ENCODE results near the gene TMEM214. TPM values are rescaled to one million over a fixed set of nuclear protein-coding genes. Genes with fewer than 3 reads are reported as not detected.

TMEM214 gene, protein sequence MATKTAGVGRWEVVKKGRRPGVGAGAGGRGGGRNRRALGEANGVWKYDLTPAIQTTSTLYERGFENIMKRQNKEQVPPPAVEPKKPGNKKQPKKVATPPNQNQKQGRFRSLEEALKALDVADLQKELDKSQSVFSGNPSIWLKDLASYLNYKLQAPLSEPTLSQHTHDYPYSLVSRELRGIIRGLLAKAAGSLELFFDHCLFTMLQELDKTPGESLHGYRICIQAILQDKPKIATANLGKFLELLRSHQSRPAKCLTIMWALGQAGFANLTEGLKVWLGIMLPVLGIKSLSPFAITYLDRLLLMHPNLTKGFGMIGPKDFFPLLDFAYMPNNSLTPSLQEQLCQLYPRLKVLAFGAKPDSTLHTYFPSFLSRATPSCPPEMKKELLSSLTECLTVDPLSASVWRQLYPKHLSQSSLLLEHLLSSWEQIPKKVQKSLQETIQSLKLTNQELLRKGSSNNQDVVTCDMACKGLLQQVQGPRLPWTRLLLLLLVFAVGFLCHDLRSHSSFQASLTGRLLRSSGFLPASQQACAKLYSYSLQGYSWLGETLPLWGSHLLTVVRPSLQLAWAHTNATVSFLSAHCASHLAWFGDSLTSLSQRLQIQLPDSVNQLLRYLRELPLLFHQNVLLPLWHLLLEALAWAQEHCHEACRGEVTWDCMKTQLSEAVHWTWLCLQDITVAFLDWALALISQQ
- 10 to 100 TPM; 42.4 to 47.3 TPM for total RNA-seq
- total RNA-seq, result 23.0 to 43.3 reads per million in 2 donors

DNA sequence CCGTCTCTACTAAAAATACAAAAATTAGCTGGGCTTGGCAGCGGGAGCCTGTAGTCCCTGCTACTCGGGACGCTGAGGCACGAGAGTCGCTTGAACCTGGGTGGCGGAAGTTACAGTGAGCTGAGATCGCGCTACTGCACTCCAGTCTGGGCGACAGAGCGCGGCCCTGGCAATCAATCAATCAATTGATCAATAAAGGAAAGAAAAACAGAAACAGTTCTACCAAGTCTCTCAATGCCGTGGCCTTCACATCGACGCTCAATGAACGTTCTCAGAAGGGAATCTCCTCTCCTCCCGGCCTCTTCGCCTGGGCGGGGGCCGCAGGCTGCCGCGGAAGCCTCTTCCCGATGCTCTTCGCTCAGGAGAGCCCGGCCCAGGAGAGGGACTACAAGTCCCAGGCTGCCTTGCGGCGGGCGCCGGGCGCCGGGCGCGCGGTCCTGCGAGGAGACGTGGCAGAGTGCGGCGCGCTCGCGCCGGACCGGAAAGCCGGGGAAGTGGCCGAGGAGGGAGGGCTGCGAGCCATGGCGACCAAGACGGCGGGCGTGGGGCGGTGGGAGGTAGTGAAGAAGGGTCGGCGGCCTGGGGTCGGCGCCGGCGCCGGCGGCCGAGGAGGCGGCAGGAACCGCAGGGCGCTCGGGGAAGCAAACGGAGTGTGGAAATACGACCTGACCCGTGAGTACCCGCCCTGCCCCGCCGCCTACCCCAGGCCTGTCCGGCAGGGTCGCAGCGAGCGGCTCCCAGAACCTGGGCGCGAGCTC is at the start of gene TMEM214:
Gene TMEM214, plus strand, starts transcription at position 471 of the 758 bp plus-strand sequence. Its CDS starts 51 bp downstream, at position 522.
- Mint-ChIP-seq H3K4me1 (peaks cover 39% of the 10 kb centered on the region), H3K27me3 (no peaks in the 10 kb centered on the region), H3K36me3 (ENCODE audit: low read depth) (no peaks in the 10 kb centered on the region), H3K4me3 (peak within 1 kb of the TSS; percentile 96), H3K27ac (peak within 1 kb of the TSS; percentile 88)
- H3K9me3 ChIP-seq (ENCODE audit: control insufficient read depth, low read length, poor library complexity, severe bottlenecking), result no peaks in the 10 kb centered on the region
- peak; percentile 62 to 72 (median 68) for DNase-seq
- peak; percentile 98 for ATAC-seq

DNA sequence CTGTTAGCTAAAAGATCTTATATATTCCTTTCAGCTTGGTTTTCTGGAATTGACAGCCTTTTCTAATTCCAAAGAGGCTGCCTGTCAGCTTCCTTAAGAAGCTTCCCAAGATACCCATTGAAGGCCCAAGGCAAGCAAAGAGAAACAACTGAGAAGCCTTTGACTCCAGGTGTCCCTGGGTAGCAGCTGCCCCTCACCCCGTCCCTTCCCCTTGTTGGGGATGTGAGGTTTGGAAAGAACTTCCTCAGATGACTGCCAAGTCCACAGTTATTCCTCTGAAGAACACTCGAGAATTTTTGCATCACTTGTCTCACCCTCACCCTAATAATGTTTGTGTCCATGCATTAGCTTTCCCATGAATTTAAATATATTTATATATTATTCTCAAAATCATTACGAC is 49.0 kb upstream of the TMEM214 start:
- H3K27me3 Mint-ChIP-seq, result peaks cover 13% of the 10 kb centered on the region

DNA sequence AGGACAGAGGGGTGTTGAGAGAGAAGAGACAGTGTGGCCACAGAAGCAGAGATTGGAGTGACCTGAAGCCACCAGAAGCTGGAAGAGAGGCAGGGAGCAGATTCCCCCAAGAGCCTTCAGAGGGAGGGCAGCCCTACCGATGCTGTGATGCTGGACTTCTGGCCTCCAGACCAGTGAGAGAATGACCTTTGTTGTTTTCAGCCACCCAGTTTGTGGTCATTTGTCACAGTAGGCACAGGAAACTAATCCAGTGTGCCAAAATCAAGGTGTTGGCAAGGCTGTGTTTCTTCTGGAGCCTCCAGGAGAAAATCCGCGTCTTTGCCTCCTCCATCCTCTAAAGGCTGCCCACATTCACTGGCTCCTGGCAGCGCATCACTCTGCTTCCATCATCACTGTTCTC is 47.0 kb upstream of the TMEM214 start:
- ATAC-seq (no peak), DNase-seq (no peak)
- Mint-ChIP-seq H3K27me3 (peaks cover 7% of the 10 kb centered on the region), H3K36me3 (ENCODE audit: low read depth) (peaks cover 4% of the 10 kb centered on the region), H3K4me1 (peaks cover 8% of the 10 kb centered on the region), H3K4me3 (no peak overlapping the region), H3K27ac (no peak overlapping the region)
- H3K9me3 ChIP-seq (ENCODE audit: control insufficient read depth, low read length, poor library complexity, severe bottlenecking), result no peaks in the 10 kb centered on the region

More for the DNA sequence above, 49.0 kb upstream of the TMEM214 start:
- ATAC-seq, result no peak
- H3K4me1 Mint-ChIP-seq, result peaks cover 7% of the 10 kb centered on the region
- DNase-seq, result no peak
- no peak overlapping the region for H3K4me3 Mint-ChIP-seq
- H3K27ac Mint-ChIP-seq, result no peak overlapping the region
- peaks cover 4% of the 10 kb centered on the region for H3K36me3 Mint-ChIP-seq (ENCODE audit: low read depth)
- H3K9me3 ChIP-seq (ENCODE audit: control insufficient read depth, low read length, poor library complexity, severe bottlenecking), result no peaks in the 10 kb centered on the region

DNA sequence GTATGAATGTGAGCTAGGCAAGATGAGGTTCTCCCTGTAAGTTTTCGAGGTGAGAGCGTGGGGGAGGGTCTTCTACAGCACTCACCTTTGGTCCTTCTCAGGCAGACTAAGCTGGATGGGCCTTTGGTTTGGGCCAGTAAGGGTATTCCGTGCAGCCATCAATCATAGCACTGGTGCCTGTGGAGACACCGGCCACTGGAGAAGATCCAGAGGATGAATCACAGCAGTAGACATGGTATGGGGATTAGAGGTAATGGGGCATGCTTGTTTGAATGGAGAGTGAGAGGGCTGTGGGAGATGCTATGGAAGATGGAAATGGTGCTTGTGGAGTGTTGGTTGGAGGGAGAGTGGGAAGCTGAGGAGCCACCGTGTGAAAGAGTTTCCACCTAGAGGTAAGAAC is 46.2 kb upstream of the TMEM214 start:
- Mint-ChIP-seq H3K27me3 (peaks cover 7% of the 10 kb centered on the region), H3K27ac (no peak overlapping the region), H3K4me3 (no peak overlapping the region), H3K4me1 (peaks cover 6% of the 10 kb centered on the region), H3K36me3 (ENCODE audit: low read depth) (peaks cover 2% of the 10 kb centered on the region)
- DNase-seq (no peak), ATAC-seq (no peak)
- no peaks in the 10 kb centered on the region for H3K9me3 ChIP-seq (ENCODE audit: control insufficient read depth, low read length, poor library complexity, severe bottlenecking)

DNA sequence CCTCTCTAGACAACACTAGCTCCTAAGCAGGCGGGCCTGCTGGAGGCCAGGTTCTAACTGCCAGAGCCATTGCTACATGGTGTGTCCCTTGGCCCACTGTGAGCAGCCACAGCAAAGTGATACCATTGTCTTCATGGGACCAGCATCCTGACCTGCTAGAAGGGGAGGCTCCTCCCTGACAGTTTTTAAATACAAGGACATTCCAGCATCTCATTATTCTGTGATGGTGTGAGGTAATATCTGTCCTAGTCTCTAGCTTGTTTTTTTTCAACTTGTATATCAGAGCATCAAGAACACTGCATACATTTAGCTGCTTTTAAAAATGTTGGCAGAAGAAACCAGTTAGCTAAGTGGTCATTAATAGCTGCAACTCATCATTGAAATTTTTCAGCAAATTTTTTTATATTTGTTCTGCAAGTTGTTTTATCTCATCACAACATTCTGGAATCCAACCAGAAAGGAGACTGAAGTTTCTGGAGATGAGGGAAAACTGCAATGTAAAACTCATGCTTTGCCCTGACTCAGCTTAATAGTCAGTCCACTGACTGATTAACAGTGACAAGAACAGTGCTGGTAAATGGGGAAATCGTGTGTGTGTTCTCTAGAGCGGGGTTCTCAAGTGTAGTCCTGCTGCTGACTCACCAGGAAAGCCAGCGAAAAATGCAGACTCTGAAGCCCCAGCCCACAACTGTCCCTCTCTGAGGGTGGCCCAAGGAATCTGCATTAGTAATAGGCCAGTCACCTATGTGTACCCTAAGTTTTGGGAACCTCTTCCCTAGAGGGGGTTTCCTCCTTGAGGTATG is 44.5 kb upstream of the TMEM214 start:
- peaks cover 7% of the 10 kb centered on the region for H3K27me3 Mint-ChIP-seq
- DNase-seq (no peak), ATAC-seq (no peak)
- no peaks in the 10 kb centered on the region for H3K9me3 ChIP-seq (ENCODE audit: control insufficient read depth, low read length, poor library complexity, severe bottlenecking)
- H3K4me1 Mint-ChIP-seq, result peaks cover 4% of the 10 kb centered on the region
- no peak overlapping the region for H3K27ac Mint-ChIP-seq
- no peak overlapping the region for H3K4me3 Mint-ChIP-seq
- peaks cover 4% of the 10 kb centered on the region for H3K36me3 Mint-ChIP-seq (ENCODE audit: low read depth)

DNA sequence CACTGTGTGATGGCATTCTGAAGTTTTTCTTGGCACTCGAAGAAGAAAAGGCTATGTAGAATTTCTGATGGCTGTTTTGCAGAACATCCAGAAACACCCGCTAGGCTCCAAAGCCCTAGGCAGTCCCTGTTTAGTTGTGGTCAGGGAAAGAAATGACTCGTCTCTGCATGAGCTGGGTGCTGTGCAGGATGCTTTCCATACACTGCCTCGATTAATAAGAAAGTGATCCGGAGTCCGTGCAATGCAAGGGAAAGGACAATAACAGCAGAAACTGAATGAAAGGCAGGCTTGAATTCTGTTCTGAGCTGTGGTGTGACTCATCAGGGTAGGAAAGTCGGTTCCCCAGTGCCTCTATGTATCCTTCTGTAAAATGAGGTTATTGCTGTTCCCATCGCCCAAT is 43.6 kb upstream of the TMEM214 start:
- no peak for DNase-seq
- no peak for ATAC-seq
- no peak overlapping the region for H3K27ac Mint-ChIP-seq
- peaks cover 4% of the 10 kb centered on the region for H3K4me1 Mint-ChIP-seq
- H3K27me3 Mint-ChIP-seq, result peaks cover 7% of the 10 kb centered on the region
- peak overlapping the region; percentile 47 for H3K4me3 Mint-ChIP-seq
- no peaks in the 10 kb centered on the region for H3K9me3 ChIP-seq (ENCODE audit: control insufficient read depth, low read length, poor library complexity, severe bottlenecking)
- H3K36me3 Mint-ChIP-seq (ENCODE audit: low read depth), result peaks cover 4% of the 10 kb centered on the region

DNA sequence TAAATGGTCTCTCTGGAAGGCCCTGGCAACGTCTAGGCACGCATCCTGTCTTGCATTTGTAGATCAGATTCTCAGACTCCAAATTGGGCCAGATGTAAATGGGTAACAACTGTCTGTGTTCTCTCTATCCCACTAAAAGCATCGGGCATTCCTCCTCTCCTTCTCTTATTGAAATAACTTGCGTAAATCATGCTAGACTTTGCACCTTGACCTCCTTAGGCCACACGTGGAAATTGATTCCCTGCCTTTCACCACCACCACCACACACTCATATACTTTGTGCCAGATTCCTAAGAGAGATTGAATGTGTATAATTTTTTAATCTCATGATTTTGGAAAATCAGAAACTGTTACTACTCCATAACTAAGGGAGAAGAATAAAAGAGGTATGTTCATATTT is 41.0 kb upstream of the TMEM214 start:
- Mint-ChIP-seq H3K4me1 (peaks cover 2% of the 10 kb centered on the region), H3K36me3 (ENCODE audit: low read depth) (peaks cover 2% of the 10 kb centered on the region), H3K27ac (no peak overlapping the region), H3K27me3 (no peaks in the 10 kb centered on the region), H3K4me3 (no peak overlapping the region)
- ATAC-seq, result no peak
- no peaks in the 10 kb centered on the region for H3K9me3 ChIP-seq (ENCODE audit: control insufficient read depth, low read length, poor library complexity, severe bottlenecking)
- no peak for DNase-seq

DNA sequence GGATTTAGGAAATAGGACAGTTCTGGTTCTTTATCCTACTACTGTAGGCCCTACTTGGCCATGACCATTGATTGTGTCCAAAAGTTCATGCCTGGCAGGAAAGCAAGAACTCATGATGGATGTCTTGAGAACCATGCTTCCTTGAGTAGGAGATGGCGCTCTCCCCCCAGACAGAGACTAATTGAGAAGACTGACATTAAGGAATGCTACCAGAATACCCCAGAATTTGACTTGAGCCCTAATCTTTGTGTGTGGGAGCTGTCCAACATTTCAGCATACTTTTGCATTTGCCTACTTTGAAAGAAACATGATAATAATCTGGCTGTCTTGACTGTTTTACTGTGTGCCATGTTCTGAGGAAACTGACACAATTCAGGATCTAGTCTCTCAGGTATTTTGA is 39.0 kb upstream of the TMEM214 start:
- peaks cover 2% of the 10 kb centered on the region for H3K4me1 Mint-ChIP-seq
- ATAC-seq, result no peak
- peaks cover 2% of the 10 kb centered on the region for H3K36me3 Mint-ChIP-seq (ENCODE audit: low read depth)

DNA sequence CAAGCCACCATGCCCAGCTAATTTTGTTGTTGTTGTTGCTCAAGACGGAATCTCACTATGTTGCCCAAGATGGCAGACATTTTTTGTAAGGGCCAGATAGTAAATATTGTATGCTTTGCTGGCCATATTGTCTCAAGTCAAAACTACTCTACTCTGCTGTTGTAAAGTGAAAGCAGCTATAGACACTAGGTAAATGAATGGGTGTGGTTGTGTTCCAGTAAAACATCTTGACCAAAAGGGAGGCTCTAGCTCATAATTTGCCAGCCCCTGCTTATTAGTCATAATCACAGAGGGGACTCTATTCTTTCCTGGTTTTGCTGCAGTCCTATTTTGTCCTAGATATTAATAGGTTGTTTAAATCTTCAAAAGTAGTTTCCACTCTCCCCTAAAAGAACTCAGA is 37.8 kb upstream of the TMEM214 start:
- no peak for ATAC-seq
- peaks cover 7% of the 10 kb centered on the region for H3K36me3 Mint-ChIP-seq (ENCODE audit: low read depth)
- no peaks in the 10 kb centered on the region for H3K27me3 Mint-ChIP-seq
- H3K4me3 Mint-ChIP-seq, result no peak overlapping the region
- no peaks in the 10 kb centered on the region for H3K9me3 ChIP-seq (ENCODE audit: control insufficient read depth, low read length, poor library complexity, severe bottlenecking)
- peaks cover 2% of the 10 kb centered on the region for H3K4me1 Mint-ChIP-seq
- H3K27ac Mint-ChIP-seq, result no peak overlapping the region
- no peak for DNase-seq

More for the DNA sequence above, 39.0 kb upstream of the TMEM214 start:
- no peaks in the 10 kb centered on the region for H3K27me3 Mint-ChIP-seq
- DNase-seq, result no peak
- H3K9me3 ChIP-seq (ENCODE audit: control insufficient read depth, low read length, poor library complexity, severe bottlenecking), result no peaks in the 10 kb centered on the region
- H3K27ac Mint-ChIP-seq, result no peak overlapping the region
- H3K4me3 Mint-ChIP-seq, result no peak overlapping the region

DNA sequence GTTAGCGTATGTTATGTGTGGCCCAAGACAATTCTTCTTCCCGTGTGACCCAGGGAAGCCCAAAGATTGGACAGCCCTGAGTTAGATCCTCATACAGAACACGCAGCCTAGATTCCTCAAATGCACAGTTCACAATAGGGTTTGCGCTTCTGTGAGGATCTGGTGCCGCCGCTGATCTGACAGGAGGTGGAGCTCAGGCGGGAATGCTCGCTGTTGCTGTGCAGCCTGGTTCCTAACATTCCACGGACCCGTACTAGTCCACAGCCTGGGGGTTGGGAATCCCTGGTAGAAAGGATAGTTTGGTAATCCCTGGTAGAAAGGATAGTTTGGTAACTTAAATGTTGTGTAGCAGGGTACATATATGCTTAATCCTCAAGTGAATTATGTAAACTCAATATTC is 35.4 kb upstream of the TMEM214 start:
- H3K4me1 Mint-ChIP-seq, result no peaks in the 10 kb centered on the region
- H3K27ac Mint-ChIP-seq, result no peak overlapping the region
- ATAC-seq (no peak), DNase-seq (no peak)
- H3K9me3 ChIP-seq (ENCODE audit: control insufficient read depth, low read length, poor library complexity, severe bottlenecking), result no peaks in the 10 kb centered on the region
- H3K36me3 Mint-ChIP-seq (ENCODE audit: low read depth), result peaks cover 5% of the 10 kb centered on the region
- H3K4me3 Mint-ChIP-seq, result no peak overlapping the region
- H3K27me3 Mint-ChIP-seq, result no peaks in the 10 kb centered on the region

DNA sequence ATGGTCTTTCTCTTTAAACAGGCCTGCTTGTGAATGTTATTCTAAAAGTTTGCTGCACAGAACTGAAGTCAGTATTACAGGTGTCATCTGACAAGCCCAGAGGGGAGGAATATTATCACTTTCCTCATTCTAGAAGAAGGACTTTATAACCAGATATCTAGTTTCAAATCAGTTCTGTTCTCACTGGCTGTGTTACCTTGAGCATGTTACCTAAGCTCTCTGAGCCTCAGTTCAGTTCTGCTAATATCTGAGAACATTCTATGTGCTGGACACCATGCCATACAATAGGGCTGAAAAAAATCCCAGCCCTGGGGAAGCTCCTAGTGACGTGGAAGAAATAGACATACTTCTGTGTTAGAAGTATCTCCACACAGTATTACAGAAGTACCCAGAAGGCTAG is 34.4 kb upstream of the TMEM214 start:
- no peak for DNase-seq
- ATAC-seq, result no peak
- Mint-ChIP-seq H3K36me3 (ENCODE audit: low read depth) (peaks cover 5% of the 10 kb centered on the region), H3K4me3 (peak overlapping the region; percentile 12), H3K27me3 (peaks cover 6% of the 10 kb centered on the region), H3K4me1 (peaks cover 2% of the 10 kb centered on the region), H3K27ac (no peak overlapping the region)
- H3K9me3 ChIP-seq (ENCODE audit: control insufficient read depth, low read length, poor library complexity, severe bottlenecking), result no peaks in the 10 kb centered on the region

DNA sequence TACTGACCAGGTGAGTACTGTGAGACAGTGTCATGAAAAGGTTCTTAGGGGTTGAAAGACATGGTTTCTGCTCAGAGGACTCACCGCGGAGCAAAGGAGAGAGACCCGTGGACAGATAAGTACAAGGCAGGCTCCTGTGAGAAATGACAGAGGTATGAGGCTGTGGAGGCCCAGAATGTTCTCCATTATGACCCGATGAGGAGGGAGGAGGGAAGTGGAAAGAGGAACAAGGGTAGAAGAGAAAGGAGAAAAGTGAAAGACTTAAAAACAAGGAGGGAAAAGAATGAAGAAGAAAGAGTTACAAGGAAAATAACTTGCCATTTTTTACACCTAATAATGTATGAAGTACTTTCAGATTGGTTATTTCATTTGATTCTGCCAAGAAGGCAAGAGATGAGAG is 32.5 kb upstream of the TMEM214 start:
- Mint-ChIP-seq H3K27ac (no peak overlapping the region), H3K36me3 (ENCODE audit: low read depth) (peaks cover 8% of the 10 kb centered on the region), H3K4me3 (no peak overlapping the region), H3K4me1 (peaks cover 2% of the 10 kb centered on the region), H3K27me3 (peaks cover 6% of the 10 kb centered on the region)
- H3K9me3 ChIP-seq (ENCODE audit: control insufficient read depth, low read length, poor library complexity, severe bottlenecking), result no peaks in the 10 kb centered on the region
- DNase-seq (no peak), ATAC-seq (no peak)
